ENCODE data around the gene COL21A1. TPM values are rescaled to one million over a fixed set of nuclear protein-coding genes. Genes with fewer than 3 reads are reported as not detected.

COL21A1 gene
- total RNA-seq, 4 donors from 2014 or later, result 8.3 to 22.2 (median 9.0) TPM

- TF ChIP-seq POLR2A (IDR thresholded peaks at IDR 0.05; ENCODE audit: low read depth), result no peak
- no peak for TF ChIP-seq EP300 (IDR thresholded peaks at IDR 0.05)
- TF ChIP-seq CTCF (IDR thresholded peaks at IDR 0.05), result no peak
- no peak for TF ChIP-seq POLR2AphosphoS5 (IDR thresholded peaks at IDR 0.05)
- H3K27me3 ChIP-seq, result no peaks in the 10 kb centered on the region
- H3K4me3 ChIP-seq, result no peak overlapping the region
- DNase-seq (ENCODE audit: extremely low spot score), result no peak
- WGBS, result 81% methylated on average over 2 of the region's 2 CpGs
- H3K4me1 ChIP-seq, result no peaks in the 10 kb centered on the region
- H3K36me3 ChIP-seq, result peaks cover 0 to 6% (median 0%) of the 10 kb centered on the region in 4 donors
- intact Hi-C loops (cut with DNase I), result no loop called here
- H3K9me3 ChIP-seq, result peaks cover 0 to 41% (median 12%) of the 10 kb centered on the region in 4 donors
- no peak overlapping the region for H3K27ac ChIP-seq (replicated peaks in 1 of 4)
Observed at GRCh38 chr6:56172144-56172543, 75.2 kb downstream of the COL21A1 start.

GRCh38 chr6:56169366-56169765 lies 78.0 kb downstream of the COL21A1 start:
- Histone ChIP-seq H3K27me3 (no peaks in the 10 kb centered on the region), H3K27ac (replicated peaks in 1 of 4) (no peak overlapping the region), H3K36me3 (peaks cover 0 to 6% (median 0%) of the 10 kb centered on the region in 4 donors), H3K4me1 (no peaks in the 10 kb centered on the region), H3K4me3 (no peak overlapping the region), H3K9me3 (peaks cover 0 to 26% (median 12%) of the 10 kb centered on the region in 4 donors)
- DNase-seq (ENCODE audit: extremely low spot score), result no peak
- intact Hi-C loops (cut with DNase I), result no loop called here
- no peak for TF ChIP-seq POLR2A (IDR thresholded peaks at IDR 0.05; ENCODE audit: low read depth)
- TF ChIP-seq EP300 (IDR thresholded peaks at IDR 0.05), result no peak
- no peak for TF ChIP-seq CTCF (IDR thresholded peaks at IDR 0.05)
- no peak for TF ChIP-seq POLR2AphosphoS5 (IDR thresholded peaks at IDR 0.05)
- WGBS, result 100% methylated on average over 1 of the region's 1 CpG

- H3K27me3 ChIP-seq, result no peaks in the 10 kb centered on the region
- DNase-seq (ENCODE audit: extremely low spot score), result no peak
- H3K4me1 ChIP-seq, result no peaks in the 10 kb centered on the region
- peaks cover 0 to 20% (median 12%) of the 10 kb centered on the region in 4 donors for H3K9me3 ChIP-seq
- peaks cover 0 to 6% (median 0%) of the 10 kb centered on the region in 4 donors for H3K36me3 ChIP-seq
- no peak overlapping the region for H3K4me3 ChIP-seq
- intact Hi-C loops (cut with DNase I), result no loop called here
- H3K27ac ChIP-seq (replicated peaks in 1 of 4), result no peak overlapping the region
- WGBS, result no CpG with 5 or more reads among the region's 1 CpG
- no peak for TF ChIP-seq POLR2AphosphoS5 (IDR thresholded peaks at IDR 0.05)
- no peak for TF ChIP-seq EP300 (IDR thresholded peaks at IDR 0.05)
- no peak for TF ChIP-seq POLR2A (IDR thresholded peaks at IDR 0.05; ENCODE audit: low read depth)
- TF ChIP-seq CTCF (IDR thresholded peaks at IDR 0.05), result no peak
Observed at GRCh38 chr6:56168596-56168995, 78.8 kb downstream of the COL21A1 start.

- TF ChIP-seq POLR2A (IDR thresholded peaks at IDR 0.05; ENCODE audit: low read depth), result no peak
- no peak for TF ChIP-seq POLR2AphosphoS5 (IDR thresholded peaks at IDR 0.05)
- no peak for TF ChIP-seq EP300 (IDR thresholded peaks at IDR 0.05)
- TF ChIP-seq CTCF (IDR thresholded peaks at IDR 0.05), result no peak
- WGBS, result 63% methylated on average over 1 of the region's 1 CpG
- no peaks in the 10 kb centered on the region for H3K36me3 ChIP-seq
- intact Hi-C loops (cut with DNase I), result no loop called here
- no peaks in the 10 kb centered on the region for H3K27me3 ChIP-seq
- no peak overlapping the region for H3K4me3 ChIP-seq
- no peaks in the 10 kb centered on the region for H3K9me3 ChIP-seq
- peaks cover 0 to 12% (median 7%) of the 10 kb centered on the region in 4 donors for H3K4me1 ChIP-seq
- DNase-seq (ENCODE audit: extremely low spot score), result no peak
- no peak overlapping the region for H3K27ac ChIP-seq (replicated peaks in 1 of 4)
Observed at GRCh38 chr6:56162081-56162480, 85.3 kb downstream of the COL21A1 start.

GRCh38 chr6:56160489-56160888 lies 86.9 kb downstream of the COL21A1 start:
- H3K4me1 ChIP-seq, result peaks cover 0 to 12% (median 7%) of the 10 kb centered on the region in 4 donors
- intact Hi-C loops (cut with DNase I), result no loop called here
- WGBS, result 88% methylated on average over 2 of the region's 2 CpGs

More at GRCh38 chr6:56160489-56160888, 86.9 kb downstream of the COL21A1 start:
- Histone ChIP-seq H3K36me3 (peaks cover 0 to 3% (median 1%) of the 10 kb centered on the region in 4 donors), H3K4me3 (no peak overlapping the region), H3K27ac (replicated peaks in 1 of 4) (no peak overlapping the region), H3K27me3 (no peaks in the 10 kb centered on the region), H3K9me3 (no peaks in the 10 kb centered on the region)
- TF ChIP-seq POLR2A (IDR thresholded peaks at IDR 0.05; ENCODE audit: low read depth), result no peak
- TF ChIP-seq POLR2AphosphoS5 (IDR thresholded peaks at IDR 0.05), result no peak
- TF ChIP-seq CTCF (IDR thresholded peaks at IDR 0.05), result no peak
- no peak for TF ChIP-seq EP300 (IDR thresholded peaks at IDR 0.05)
- no peak for DNase-seq (ENCODE audit: extremely low spot score)

All from esophagus muscularis mucosa (tissue), 4 donors.